Measurements from ENCODE around the gene NLRP7. TPM values are rescaled to one million over a fixed set of nuclear protein-coding genes. Genes with fewer than 3 reads are reported as not detected.

NLRP7 gene
- total and polyA plus RNA-seq, 2 of the 13 experiments (the other 11 are each of a cell fraction or from before 2014, with no cell fraction given): not detected

- no peak for TF ChIP-seq ZNF576 (CRISPR knock-in tag; IDR thresholded peaks at IDR 0.05)
- TF ChIP-seq, protein P1, sequence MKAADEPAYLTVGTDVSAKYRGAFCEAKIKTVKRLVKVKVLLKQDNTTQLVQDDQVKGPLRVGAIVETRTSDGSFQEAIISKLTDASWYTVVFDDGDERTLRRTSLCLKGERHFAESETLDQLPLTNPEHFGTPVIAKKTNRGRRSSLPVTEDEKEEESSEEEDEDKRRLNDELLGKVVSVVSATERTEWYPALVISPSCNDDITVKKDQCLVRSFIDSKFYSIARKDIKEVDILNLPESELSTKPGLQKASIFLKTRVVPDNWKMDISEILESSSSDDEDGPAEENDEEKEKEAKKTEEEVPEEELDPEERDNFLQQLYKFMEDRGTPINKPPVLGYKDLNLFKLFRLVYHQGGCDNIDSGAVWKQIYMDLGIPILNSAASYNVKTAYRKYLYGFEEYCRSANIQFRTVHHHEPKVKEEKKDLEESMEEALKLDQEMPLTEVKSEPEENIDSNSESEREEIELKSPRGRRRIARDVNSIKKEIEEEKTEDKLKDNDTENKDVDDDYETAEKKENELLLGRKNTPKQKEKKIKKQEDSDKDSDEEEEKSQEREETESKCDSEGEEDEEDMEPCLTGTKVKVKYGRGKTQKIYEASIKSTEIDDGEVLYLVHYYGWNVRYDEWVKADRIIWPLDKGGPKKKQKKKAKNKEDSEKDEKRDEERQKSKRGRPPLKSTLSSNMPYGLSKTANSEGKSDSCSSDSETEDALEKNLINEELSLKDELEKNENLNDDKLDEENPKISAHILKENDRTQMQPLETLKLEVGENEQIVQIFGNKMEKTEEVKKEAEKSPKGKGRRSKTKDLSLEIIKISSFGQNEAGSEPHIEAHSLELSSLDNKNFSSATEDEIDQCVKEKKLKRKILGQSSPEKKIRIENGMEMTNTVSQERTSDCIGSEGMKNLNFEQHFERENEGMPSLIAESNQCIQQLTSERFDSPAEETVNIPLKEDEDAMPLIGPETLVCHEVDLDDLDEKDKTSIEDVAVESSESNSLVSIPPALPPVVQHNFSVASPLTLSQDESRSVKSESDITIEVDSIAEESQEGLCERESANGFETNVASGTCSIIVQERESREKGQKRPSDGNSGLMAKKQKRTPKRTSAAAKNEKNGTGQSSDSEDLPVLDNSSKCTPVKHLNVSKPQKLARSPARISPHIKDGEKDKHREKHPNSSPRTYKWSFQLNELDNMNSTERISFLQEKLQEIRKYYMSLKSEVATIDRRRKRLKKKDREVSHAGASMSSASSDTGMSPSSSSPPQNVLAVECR (CRISPR knock-in tag; IDR thresholded peaks at IDR 0.05; ENCODE audit: borderline replicate concordance): no peak
- TF ChIP-seq ZNF670 (CRISPR knock-in tag; IDR thresholded peaks at IDR 0.05; ENCODE audit: borderline replicate concordance): no peak
- TF ChIP-seq ZSCAN30 (CRISPR knock-in tag; IDR thresholded peaks at IDR 0.05): no peak
- no peak for TF ChIP-seq ZNF484 (CRISPR knock-in tag; IDR thresholded peaks at IDR 0.05; ENCODE audit: borderline replicate concordance, low read depth)
- TF ChIP-seq ZNF660 (CRISPR knock-in tag; IDR thresholded peaks at IDR 0.05; ENCODE audit: borderline replicate concordance, low read depth): no peak
- TF ChIP-seq DNMT1 (CRISPR knock-in tag; IDR thresholded peaks at IDR 0.05): no peak
- TF ChIP-seq AHDC1 (CRISPR knock-in tag; IDR thresholded peaks at IDR 0.05; ENCODE audit: borderline replicate concordance): no peak
- no peak for TF ChIP-seq POLR2AphosphoS5 (IDR thresholded peaks at IDR 0.05; ENCODE audit: low read depth, low read length)
Measured at GRCh38 chr19:54921082-54921481, 26.2 kb downstream of the NLRP7 start (continued).
